ENCODE data around the gene SWSAP1. TPM values are rescaled to one million over a fixed set of nuclear protein-coding genes. Genes with fewer than 3 reads are reported as not detected.

SWSAP1 gene
- total and polyA plus RNA-seq, 9 of the 15 experiments (the other 6 are each of a cell fraction or from before 2014, with no cell fraction given): 0.18 to 2.8 (median 1.7) TPM

- TF ChIP-seq TBL1XR1 (IDR thresholded peaks at IDR 0.05; ENCODE audit: low read length in 2 of 2): no peak
- no peak for TF ChIP-seq CGGBP1 (CRISPR knock-in tag; IDR thresholded peaks at IDR 0.05)
- peak; percentile 51; the same call in 1 of the 2 replicates for TF ChIP-seq CBFB (CRISPR knock-in tag; IDR thresholded peaks at IDR 0.05)
- no peak for TF ChIP-seq CHD2 (IDR thresholded peaks at IDR 0.05; ENCODE audit: low read depth, low read length)
- no peak for TF ChIP-seq SREBF2 (CRISPR knock-in tag; IDR thresholded peaks at IDR 0.05)
- TF ChIP-seq ZNF23 (CRISPR knock-in tag; IDR thresholded peaks at IDR 0.05): no peak
- no peak for TF ChIP-seq ZBED1 (IDR thresholded peaks at IDR 0.05)
- no peak for TF ChIP-seq ATF6 (CRISPR knock-in tag; IDR thresholded peaks at IDR 0.05)
- TF ChIP-seq EGR1 (conservative IDR thresholded peaks at IDR 0.05): no peak; the same call in 1 of the 2 replicates
- no peak for TF ChIP-seq GABPB1 (CRISPR knock-in tag; IDR thresholded peaks at IDR 0.05)
- TF ChIP-seq PRPF4 (IDR thresholded peaks at IDR 0.05; ENCODE audit: insufficient read depth, low read depth, low read length, poor library complexity, severe bottlenecking): no peak
- TF ChIP-seq FOXP1 (CRISPR knock-in tag; IDR thresholded peaks at IDR 0.05): no peak
- TF ChIP-seq MBD2 (IDR thresholded peaks at IDR 0.05; ENCODE audit: borderline replicate concordance, low read depth): no peak
- no peak for TF ChIP-seq POU5F1 (IDR thresholded peaks at IDR 0.05; ENCODE audit: borderline replicate concordance, low read depth, low read length, partially characterized antibody)
- TF ChIP-seq SUPT5H (IDR thresholded peaks at IDR 0.05): 0 out of 2 replicates have a peak, but pooled peaks have one; percentile 42
- no peak for TF ChIP-seq SMAD1 (IDR thresholded peaks at IDR 0.05; ENCODE audit: low read depth, low read length, partially characterized antibody)
- no peak for TF ChIP-seq FOXJ3 (CRISPR knock-in tag; IDR thresholded peaks at IDR 0.05)
- no peak for TF ChIP-seq CLOCK (CRISPR knock-in tag; IDR thresholded peaks at IDR 0.05; ENCODE audit: borderline replicate concordance)
- no peak for TF ChIP-seq NFATC3 (IDR thresholded peaks at IDR 0.05)
- peak; percentile 67 for TF ChIP-seq EHMT2 (IDR thresholded peaks at IDR 0.05)
- TF ChIP-seq NCOA4 (IDR thresholded peaks at IDR 0.05; ENCODE audit: partially characterized antibody): peak; percentile 22
- TF ChIP-seq POLR2A (conservative IDR thresholded peaks at IDR 0.05): peak; percentile 47; the same call in 1 of the 2 replicates
- TF ChIP-seq ESRRB (CRISPR knock-in tag; IDR thresholded peaks at IDR 0.05; ENCODE audit: borderline replicate concordance): no peak
- peak; percentile 71 for TF ChIP-seq CCNT2 (IDR thresholded peaks at IDR 0.05; ENCODE audit: borderline replicate concordance, extremely low read depth, insufficient read length, low read depth, low read length)
Observed at GRCh38 chr19:11355160-11356073, 19.0 kb upstream of the SWSAP1 start, which contains the start of gene PLPPR2 (continued).
